NCI-H146 (cell line): ENCODE measurements around the gene SLK.
A peak's percentile ranks its signal among the peaks of the same experiment; 100 is the strongest.

Source experiments
- DNase-seq: peaks from one replicate; lab custom pipeline; 2025; lab: John Stamatoyannopoulos, UW

Gene SLK

GRCh38 chr10:103966671-103967447, at the start of gene SLK:
Gene SLK, plus strand, starts transcription at chr10:103967140. Its CDS starts 606 bp downstream, at chr10:103967746.
- DNase-seq: peak; percentile 79

GRCh38 chr10:103917302-103918052, 49.5 kb upstream of the SLK start:
- DNase-seq: peak; percentile 61

- DNase-seq: peak; percentile 97
These were observed 48.7 kb upstream of the SLK start, which contains the start of gene STN1 for GRCh38 chr10:103918053-103918846. Gene STN1, minus strand, starts transcription at chr10:103918184. Its CDS starts 590 bp downstream, at chr10:103917594.

GRCh38 chr10:103919648-103920025, 47.3 kb upstream of the SLK start:
- DNase-seq: no peak

GRCh38 chr10:103921248-103921647, 45.7 kb upstream of the SLK start:
- no peak for DNase-seq

GRCh38 chr10:103921750-103922195, 45.2 kb upstream of the SLK start:
- DNase-seq: no peak

GRCh38 chr10:103922659-103923058, 44.3 kb upstream of the SLK start:
- DNase-seq: no peak

- no peak for DNase-seq
These were observed 43.4 kb upstream of the SLK start for GRCh38 chr10:103923502-103923901.

GRCh38 chr10:103925591-103925990, 41.3 kb upstream of the SLK start:
- no peak for DNase-seq

GRCh38 chr10:103926722-103927319, 40.1 kb upstream of the SLK start:
- no peak for DNase-seq

- no peak for DNase-seq
These were observed 38.2 kb upstream of the SLK start for GRCh38 chr10:103928784-103929183.

GRCh38 chr10:103929381-103929921, 37.5 kb upstream of the SLK start:
- DNase-seq: peak; percentile 25

GRCh38 chr10:103930449-103930848, 36.5 kb upstream of the SLK start:
- no peak for DNase-seq

GRCh38 chr10:103930881-103931280, 36.1 kb upstream of the SLK start:
- DNase-seq: no peak

GRCh38 chr10:103931603-103932002, 35.3 kb upstream of the SLK start:
- DNase-seq: no peak

GRCh38 chr10:103932271-103932670, 34.7 kb upstream of the SLK start:
- no peak for DNase-seq

GRCh38 chr10:103932971-103933370, 34.0 kb upstream of the SLK start:
- DNase-seq: no peak

GRCh38 chr10:103933557-103934121, 33.3 kb upstream of the SLK start:
- DNase-seq: no peak

GRCh38 chr10:103934308-103934707, 32.6 kb upstream of the SLK start:
- DNase-seq: no peak

GRCh38 chr10:103936022-103936421, 30.9 kb upstream of the SLK start:
- DNase-seq: no peak

- DNase-seq: no peak
These were observed 27.4 kb upstream of the SLK start for GRCh38 chr10:103939522-103939921.
